Measurements from ENCODE around the gene SLC1A3. TPM values are rescaled to one million over a fixed set of nuclear protein-coding genes. Genes with fewer than 3 reads are reported as not detected.

Gene SLC1A3
- total RNA-seq = 43.5 TPM
- long read RNA-seq, full-length matches to known transcripts = 14 of 22 reads
- long read RNA-seq, partial matches to known transcripts = 6 of 22 reads
- long read RNA-seq, other reads (novel, unspliced or antisense) = 2 of 22 reads

GRCh38 chr5:36606428-36607113, at the start of gene SLC1A3:
TSS of gene SLC1A3 (plus strand) at chr5:36606606. CDS start at chr5:36608424, 1,818 bp downstream.
- Histone ChIP-seq H3K4me1 (peaks cover 16% of the 10 kb centered on the region), H3K4me3 (peak within 1 kb of the TSS; percentile 62), H3K27me3 (peaks cover 18% of the 10 kb centered on the region), H3K27ac (peak within 1 kb of the TSS; percentile 67), H3K9me3 (no peaks in the 10 kb centered on the region), H3K36me3 (no peaks in the 10 kb centered on the region)
- ATAC-seq (peak; percentile 93), DNase-seq (peak; percentile 71)
- intact Hi-C loops (cut with DNase I) = no loop called here
- no peak for TF ChIP-seq CTCF (IDR thresholded peaks at IDR 0.05)

GRCh38 chr5:36558641-36559040, 47.8 kb upstream of the SLC1A3 start:
- Histone ChIP-seq H3K4me1 (no peaks in the 10 kb centered on the region), H3K36me3 (no peaks in the 10 kb centered on the region), H3K4me3 (no peak overlapping the region), H3K27me3 (no peaks in the 10 kb centered on the region), H3K9me3 (no peaks in the 10 kb centered on the region), H3K27ac (no peak overlapping the region)
- ATAC-seq (no peak), DNase-seq (no peak)
- intact Hi-C loops (cut with DNase I) = no loop called here
- no peak for TF ChIP-seq CTCF (IDR thresholded peaks at IDR 0.05)

GRCh38 chr5:36561601-36562000, 44.8 kb upstream of the SLC1A3 start:
- Histone ChIP-seq H3K27ac (no peak overlapping the region), H3K4me3 (no peak overlapping the region), H3K9me3 (no peaks in the 10 kb centered on the region), H3K4me1 (no peaks in the 10 kb centered on the region), H3K27me3 (no peaks in the 10 kb centered on the region), H3K36me3 (no peaks in the 10 kb centered on the region)
- TF ChIP-seq CTCF (IDR thresholded peaks at IDR 0.05) = no peak
- DNase-seq = no peak
- peak; percentile 33 for ATAC-seq
- intact Hi-C loops (cut with DNase I) = no loop called here

- H3K4me3 ChIP-seq = no peak overlapping the region
- H3K27ac ChIP-seq = no peak overlapping the region
- no peaks in the 10 kb centered on the region for H3K27me3 ChIP-seq
- DNase-seq (no peak), ATAC-seq (peak; percentile 55)
- intact Hi-C loops (cut with DNase I) = no loop called here
- no peaks in the 10 kb centered on the region for H3K9me3 ChIP-seq
- H3K4me1 ChIP-seq = no peaks in the 10 kb centered on the region
- no peaks in the 10 kb centered on the region for H3K36me3 ChIP-seq
- TF ChIP-seq CTCF (IDR thresholded peaks at IDR 0.05) = no peak
Observed at GRCh38 chr5:36569491-36569890, 36.9 kb upstream of the SLC1A3 start.

GRCh38 chr5:36570301-36571095, 35.9 kb upstream of the SLC1A3 start:
- ATAC-seq (no peak), DNase-seq (no peak)
- intact Hi-C loops (cut with DNase I) = no loop called here
- TF ChIP-seq CTCF (IDR thresholded peaks at IDR 0.05) = no peak
- Histone ChIP-seq H3K9me3 (no peaks in the 10 kb centered on the region), H3K27me3 (no peaks in the 10 kb centered on the region), H3K4me3 (no peak overlapping the region), H3K4me1 (no peaks in the 10 kb centered on the region), H3K36me3 (no peaks in the 10 kb centered on the region), H3K27ac (no peak overlapping the region)

All from upper lobe of right lung (tissue), 1 donor.